HG02588 (cell line): ENCODE data around the gene GALNT18.

Source experiments
- ATAC-seq: cut with Tn5 transposase; IDR thresholded peaks from one replicate; pipeline ENCODE4 v1.9.1; 2021; ENCODE audit warnings: mild to moderate bottlenecking, moderate library complexity; ENCODE audit not compliant: unreplicated experiment

The GALNT18 gene

GRCh38 chr11:11252403-11252802, 369.4 kb downstream of the GALNT18 start:
- no peak for ATAC-seq

GRCh38 chr11:11251394-11251970, 370.3 kb downstream of the GALNT18 start:
- no peak for ATAC-seq

- ATAC-seq: no peak
Measured at GRCh38 chr11:11250470-11250869, 371.3 kb downstream of the GALNT18 start.

GRCh38 chr11:11247576-11247975, 374.2 kb downstream of the GALNT18 start:
- ATAC-seq: no peak

GRCh38 chr11:11247086-11247485, 374.7 kb downstream of the GALNT18 start:
- no peak for ATAC-seq

- ATAC-seq: no peak
Measured at GRCh38 chr11:11246166-11246565, 375.6 kb downstream of the GALNT18 start.

GRCh38 chr11:11245453-11245852, 376.4 kb downstream of the GALNT18 start:
- no peak for ATAC-seq

- ATAC-seq: no peak
Measured at GRCh38 chr11:11244470-11245080, 377.2 kb downstream of the GALNT18 start.

GRCh38 chr11:11243590-11244469, 378.0 kb downstream of the GALNT18 start:
- ATAC-seq: no peak

GRCh38 chr11:11243209-11243589, 378.6 kb downstream of the GALNT18 start:
- ATAC-seq: no peak

GRCh38 chr11:11241284-11241683, 380.5 kb downstream of the GALNT18 start:
- ATAC-seq: no peak

GRCh38 chr11:11239959-11240358, 381.8 kb downstream of the GALNT18 start:
- ATAC-seq: no peak

GRCh38 chr11:11237070-11237832, 384.6 kb downstream of the GALNT18 start:
- ATAC-seq: no peak

- ATAC-seq: no peak
Measured at GRCh38 chr11:11236498-11237059, 385.2 kb downstream of the GALNT18 start.

- no peak for ATAC-seq
Measured at GRCh38 chr11:11231763-11232162, 390.0 kb downstream of the GALNT18 start.

- ATAC-seq: no peak
Measured at GRCh38 chr11:11230802-11231562, 390.8 kb downstream of the GALNT18 start.

- ATAC-seq: no peak
Measured at GRCh38 chr11:11230087-11230486, 391.7 kb downstream of the GALNT18 start.

GRCh38 chr11:11229647-11230046, 392.2 kb downstream of the GALNT18 start:
- no peak for ATAC-seq

- no peak for ATAC-seq
Measured at GRCh38 chr11:11227296-11228085, 394.3 kb downstream of the GALNT18 start.
